WTC11 (cell line): ENCODE data around the gene ARL6. TPM values are rescaled to one million over a fixed set of nuclear protein-coding genes. Genes with fewer than 3 reads are reported as not detected.
A peak's percentile ranks its signal among the peaks of the same experiment; 100 is the strongest.

Experiments
- ATAC-seq: fragments of 200-7000 bp; cut with Tn5 transposase; 2 replicates; pipeline ENCODE4 v1.10.0; 2021; ENCODE audit warnings: mild to moderate bottlenecking, moderate library complexity
- CTCF ChIA-PET: fragments of 300-600 bp; sonication (Branson Sonifier 250); formaldehyde crosslinking; loops from one replicate; lab custom pipeline; 2021; ENCODE audit warnings: antibody characterized with exemption; lab: Charles Lee
- POLR2A ChIA-PET: fragments of 350-600 bp; sonication (Branson Sonifier 250); formaldehyde crosslinking; loops from one replicate; lab custom pipeline; 2021; ENCODE audit warnings: antibody characterized with exemption; lab: Charles Lee
- DNase-seq: peaks from one replicate; pipeline ENCODE4 v3.0.0; 2021; ENCODE audit warnings: low spot score
- H3K27ac Mint-ChIP-seq: 2 replicates; pipeline ENCODE4 v1.8.0; 2021; ENCODE audit warnings: mixed read lengths
- H3K27me3 Mint-ChIP-seq: 2 replicates; pipeline ENCODE4 v1.8.0; 2021; ENCODE audit warnings: low read depth, mild to moderate bottlenecking, moderate library complexity, mixed read lengths
- H3K36me3 Mint-ChIP-seq: 2 replicates; pipeline ENCODE4 v1.8.0; 2021; ENCODE audit warnings: mixed read lengths
- H3K4me1 Mint-ChIP-seq: 2 replicates; pipeline ENCODE4 v1.8.0; 2022; ENCODE audit warnings: mixed read lengths
- H3K4me3 Mint-ChIP-seq: 2 replicates; pipeline ENCODE4 v1.8.0; 2021; ENCODE audit warnings: mild to moderate bottlenecking, moderate library complexity, mixed read lengths
- H3K9me3 Mint-ChIP-seq: 2 replicates; pipeline ENCODE4 v1.8.0; 2021; ENCODE audit warnings: mixed read lengths
- ELF4 ChIP-seq: sonication (generic); formaldehyde crosslinking; IDR thresholded peaks from 2 replicates; pipeline ENCODE4 v1.8.1; 2022; ENCODE audit warnings: low read depth, mild to moderate bottlenecking, moderate library complexity, missing genetic modification reagents
- ETV6 ChIP-seq: sonication (generic); formaldehyde crosslinking; IDR thresholded peaks from 2 replicates; pipeline ENCODE4 v1.8.1; 2022; ENCODE audit warnings: mild to moderate bottlenecking, missing genetic modification reagents
- JUN ChIP-seq: sonication (generic); formaldehyde crosslinking; IDR thresholded peaks from 2 replicates; pipeline ENCODE4 v1.8.0; 2023; ENCODE audit warnings: mild to moderate bottlenecking, missing genetic modification reagents
- KAT7 ChIP-seq: sonication (generic); formaldehyde crosslinking; IDR thresholded peaks from 2 replicates; pipeline ENCODE4 v1.8.1; 2023; ENCODE audit warnings: missing genetic modification reagents, mild to moderate bottlenecking, borderline replicate concordance
- NR2C2 ChIP-seq: sonication (generic); formaldehyde crosslinking; IDR thresholded peaks from 2 replicates; pipeline ENCODE4 v1.8.0; 2022; ENCODE audit warnings: mild to moderate bottlenecking, missing genetic modification reagents
- NR3C1 ChIP-seq: sonication (generic); formaldehyde crosslinking; conservative IDR thresholded peaks from 2 replicates; pipeline ENCODE4 v1.8.1; 2023; ENCODE audit warnings: low read depth, mild to moderate bottlenecking, missing genetic modification reagents
- PRRX2 ChIP-seq: fragments of 250-450 bp; sonication (Bioruptor Pico); IDR thresholded peaks from 2 replicates; pipeline ENCODE4 v1.8.0; 2021; ENCODE audit warnings: mild to moderate bottlenecking
- RORB ChIP-seq: fragments of 250-450 bp; sonication (Bioruptor Pico); IDR thresholded peaks from 2 replicates; pipeline ENCODE4 v1.9.0; 2021; ENCODE audit warnings: mild to moderate bottlenecking
- ZNF121 ChIP-seq: sonication (generic); formaldehyde crosslinking; IDR thresholded peaks from 2 replicates; pipeline ENCODE4 v1.8.0; 2023; ENCODE audit warnings: missing genetic modification reagents
- ZNF263 ChIP-seq: sonication (generic); formaldehyde crosslinking; IDR thresholded peaks from 2 replicates; pipeline ENCODE4 v1.8.1; 2022; ENCODE audit warnings: low read depth, mild to moderate bottlenecking, moderate library complexity, missing genetic modification reagents
- ZNF317 ChIP-seq: sonication (generic); formaldehyde crosslinking; IDR thresholded peaks from 2 replicates; pipeline ENCODE4 v1.8.1; 2023; ENCODE audit warnings: low read depth, mild to moderate bottlenecking, moderate library complexity, missing genetic modification reagents, borderline replicate concordance
- ZNF671 ChIP-seq: fragments of 250-450 bp; sonication (Bioruptor Pico); IDR thresholded peaks from 2 replicates; pipeline ENCODE4 v1.8.0; 2021; ENCODE audit warnings: mild to moderate bottlenecking
- total RNA-seq: library from RNA; stranded (reverse); gene quantifications from 3 replicates; pipeline ENCODE4 v1.2.3, GENCODE V29; 2021
- TF ChIP-seq, protein P1 (sequence below): sonication (generic); formaldehyde crosslinking; IDR thresholded peaks from 2 replicates; pipeline ENCODE4 v1.8.1; 2022; ENCODE audit warnings: low read depth, missing genetic modification reagents, borderline replicate concordance
- TF ChIP-seq, protein P2 (sequence below): fragments of 250-450 bp; sonication (Bioruptor Pico); conservative IDR thresholded peaks from 2 replicates; pipeline ENCODE4 v1.9.0; 2021; ENCODE audit warnings: mild to moderate bottlenecking
- TF ChIP-seq, protein P3 (sequence below): sonication (generic); formaldehyde crosslinking; IDR thresholded peaks from 2 replicates; pipeline ENCODE4 v1.8.1; 2022; ENCODE audit warnings: low read depth, mild to moderate bottlenecking, moderate library complexity, missing genetic modification reagents, borderline replicate concordance
- TF ChIP-seq, protein P4 (sequence below): sonication (generic); formaldehyde crosslinking; IDR thresholded peaks from 2 replicates; pipeline ENCODE4 v1.8.0; 2022; ENCODE audit warnings: mild to moderate bottlenecking, missing genetic modification reagents
- TF ChIP-seq, protein P5 (sequence below): sonication (generic); formaldehyde crosslinking; IDR thresholded peaks from 2 replicates; pipeline ENCODE4 v1.8.0; 2023; ENCODE audit warnings: missing genetic modification reagents
- TF ChIP-seq, protein P6 (sequence below): sonication (generic); formaldehyde crosslinking; IDR thresholded peaks from 2 replicates; pipeline ENCODE4 v1.8.1; 2023; ENCODE audit warnings: mild to moderate bottlenecking, missing genetic modification reagents, borderline replicate concordance
- TF ChIP-seq, protein P7 (sequence below): sonication (generic); formaldehyde crosslinking; IDR thresholded peaks from 2 replicates; pipeline ENCODE4 v1.8.1; 2023; ENCODE audit warnings: mild to moderate bottlenecking, moderate library complexity, missing genetic modification reagents

Gene ARL6
- total RNA-seq, 1 experiment from 2014 or later, result 6.8 TPM

DNA sequence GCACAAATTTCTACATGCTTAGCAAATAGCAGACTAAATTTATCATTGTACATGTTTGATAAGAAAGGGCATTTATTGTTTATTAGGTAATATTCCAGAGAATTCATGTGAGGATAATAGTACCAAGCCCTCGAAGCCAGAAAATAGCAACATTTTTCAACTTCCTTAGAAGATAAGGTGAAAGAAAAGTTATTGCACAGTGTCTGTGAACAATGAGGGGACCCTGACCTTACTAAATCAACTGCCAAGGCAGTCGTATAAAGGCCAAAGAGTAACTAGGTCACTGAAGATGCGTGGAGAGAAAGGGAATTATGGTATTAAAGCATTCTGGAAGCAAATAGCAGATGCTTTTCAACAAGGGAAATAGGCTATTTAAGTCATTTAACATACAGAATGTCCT lies 20.3 kb upstream of the ARL6 start (continued):
- TF ChIP-seq, protein P1, sequence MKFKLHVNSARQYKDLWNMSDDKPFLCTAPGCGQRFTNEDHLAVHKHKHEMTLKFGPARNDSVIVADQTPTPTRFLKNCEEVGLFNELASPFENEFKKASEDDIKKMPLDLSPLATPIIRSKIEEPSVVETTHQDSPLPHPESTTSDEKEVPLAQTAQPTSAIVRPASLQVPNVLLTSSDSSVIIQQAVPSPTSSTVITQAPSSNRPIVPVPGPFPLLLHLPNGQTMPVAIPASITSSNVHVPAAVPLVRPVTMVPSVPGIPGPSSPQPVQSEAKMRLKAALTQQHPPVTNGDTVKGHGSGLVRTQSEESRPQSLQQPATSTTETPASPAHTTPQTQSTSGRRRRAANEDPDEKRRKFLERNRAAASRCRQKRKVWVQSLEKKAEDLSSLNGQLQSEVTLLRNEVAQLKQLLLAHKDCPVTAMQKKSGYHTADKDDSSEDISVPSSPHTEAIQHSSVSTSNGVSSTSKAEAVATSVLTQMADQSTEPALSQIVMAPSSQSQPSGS (CRISPR knock-in tag), result no peak
- TF ChIP-seq, protein P2, sequence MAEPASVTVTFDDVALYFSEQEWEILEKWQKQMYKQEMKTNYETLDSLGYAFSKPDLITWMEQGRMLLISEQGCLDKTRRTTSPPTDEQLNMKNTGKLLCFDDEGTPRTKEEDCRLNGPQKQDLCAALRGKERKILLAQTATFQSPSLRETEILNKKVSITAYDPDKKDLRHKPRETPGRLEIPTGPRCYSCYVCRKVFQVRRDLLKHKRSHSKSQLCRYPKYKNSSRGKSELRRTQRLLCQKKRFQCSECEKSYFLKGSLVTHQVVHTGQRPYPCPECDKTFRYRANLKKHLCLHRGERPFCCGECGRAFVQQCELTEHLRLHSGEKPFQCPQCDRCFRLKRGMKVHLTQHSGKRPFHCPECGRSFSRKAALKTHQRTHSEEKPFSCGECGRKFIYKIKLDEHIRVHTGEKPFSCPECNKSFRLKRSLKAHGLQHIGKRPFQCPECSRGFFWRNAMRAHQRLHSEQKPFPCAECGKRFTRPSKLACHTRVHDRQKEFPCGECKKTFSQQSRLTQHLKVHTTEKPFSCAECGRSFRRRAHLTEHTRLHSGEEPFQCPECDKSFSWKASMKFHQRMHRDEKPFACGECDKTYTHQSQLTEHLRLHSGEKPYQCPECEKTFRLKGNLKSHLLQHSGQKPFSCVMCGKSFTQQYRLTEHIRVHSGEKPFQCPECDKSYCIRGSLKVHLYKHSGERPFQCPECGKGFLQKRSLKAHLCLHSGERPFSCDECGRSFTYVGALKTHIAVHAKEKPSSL (CRISPR knock-in tag), result no peak
- TF ChIP-seq KAT7, result no peak
- TF ChIP-seq, all 79 proteins: peak for 0

DNA sequence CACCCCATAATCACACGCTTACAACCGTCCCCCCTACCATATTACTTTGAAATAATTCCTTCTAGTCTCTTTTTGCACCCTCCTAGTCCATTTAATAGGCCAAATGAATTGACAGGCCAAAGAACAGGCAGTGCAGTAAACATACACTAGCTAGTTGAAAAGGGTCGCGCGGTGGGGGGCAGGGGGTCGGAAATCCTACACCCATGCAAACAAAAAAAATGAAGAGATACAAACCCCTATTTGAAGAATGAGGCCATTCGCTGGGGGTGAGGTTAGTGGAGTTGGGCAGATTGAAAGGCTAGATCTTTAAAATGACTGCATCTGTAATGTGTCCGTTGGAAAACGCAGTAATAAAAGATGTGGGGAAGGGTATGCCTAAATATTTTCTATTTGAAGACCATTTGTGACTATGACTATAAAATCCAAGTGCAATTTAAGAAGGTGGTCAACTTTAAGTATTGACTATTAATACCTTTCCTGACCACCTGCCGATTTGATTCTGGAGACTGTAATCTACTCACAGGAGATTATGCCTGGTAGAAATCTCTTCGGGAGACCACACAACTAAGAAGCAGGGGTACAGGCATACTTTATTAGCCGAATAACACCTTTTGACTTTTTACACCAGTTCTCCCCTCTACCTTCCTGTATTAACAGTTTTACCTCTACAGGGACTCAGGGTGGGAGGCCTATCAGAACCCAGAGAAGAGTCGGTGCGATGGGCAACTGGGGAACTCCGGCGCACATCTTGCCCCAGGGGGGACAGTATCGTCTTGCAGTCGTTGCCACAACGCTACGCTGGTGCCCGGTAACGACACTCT lies 762 bp upstream of the ARL6 start:
- no peak for ATAC-seq

DNA sequence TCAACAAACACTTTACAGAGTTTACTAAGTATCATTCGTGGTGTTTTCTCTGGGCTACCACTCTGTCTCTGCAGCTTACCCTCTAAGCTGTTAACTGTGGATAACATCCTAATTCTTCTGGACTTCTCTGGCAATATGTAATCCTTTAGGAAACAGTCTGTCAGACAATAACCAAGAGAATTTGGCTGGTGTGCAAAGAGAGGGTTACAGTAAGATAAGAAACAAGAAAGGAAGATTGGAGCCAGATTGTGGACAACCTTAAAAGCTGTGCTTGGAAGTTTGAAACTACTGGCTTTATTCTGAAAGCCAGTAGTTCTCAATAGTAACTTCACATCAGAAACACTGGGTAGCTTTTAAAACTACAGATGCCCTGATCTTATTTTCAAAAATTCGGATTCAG lies 778 bp downstream of the ARL6 start:
- ChIA-PET POLR2A (no interaction called here), CTCF (interaction anchor here (1.2 kb wide), 2 partner anchors 57 to 258 kb away, joined by 3 to 6 read pairs; no protein-coding TSS in a partner anchor)
- peaks cover 14% of the 10 kb centered on the region for H3K36me3 Mint-ChIP-seq
- no peaks in the 10 kb centered on the region for H3K27me3 Mint-ChIP-seq
- no peak overlapping the region for H3K27ac Mint-ChIP-seq
- DNase-seq (no peak), ATAC-seq (no peak)
- peak overlapping the region; percentile 97 for H3K4me3 Mint-ChIP-seq
- H3K9me3 Mint-ChIP-seq, result peaks cover 6% of the 10 kb centered on the region
- H3K4me1 Mint-ChIP-seq, result peaks cover 28% of the 10 kb centered on the region
- TF ChIP-seq, protein P3, sequence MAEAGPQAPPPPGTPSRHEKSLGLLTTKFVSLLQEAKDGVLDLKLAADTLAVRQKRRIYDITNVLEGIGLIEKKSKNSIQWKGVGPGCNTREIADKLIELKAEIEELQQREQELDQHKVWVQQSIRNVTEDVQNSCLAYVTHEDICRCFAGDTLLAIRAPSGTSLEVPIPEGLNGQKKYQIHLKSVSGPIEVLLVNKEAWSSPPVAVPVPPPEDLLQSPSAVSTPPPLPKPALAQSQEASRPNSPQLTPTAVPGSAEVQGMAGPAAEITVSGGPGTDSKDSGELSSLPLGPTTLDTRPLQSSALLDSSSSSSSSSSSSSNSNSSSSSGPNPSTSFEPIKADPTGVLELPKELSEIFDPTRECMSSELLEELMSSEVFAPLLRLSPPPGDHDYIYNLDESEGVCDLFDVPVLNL (CRISPR knock-in tag), result no peak
- no peak for TF ChIP-seq JUN (CRISPR knock-in tag)
- TF ChIP-seq PRRX2, result no peak
- TF ChIP-seq NR2C2 (CRISPR knock-in tag), result no peak
- TF ChIP-seq, protein P4, sequence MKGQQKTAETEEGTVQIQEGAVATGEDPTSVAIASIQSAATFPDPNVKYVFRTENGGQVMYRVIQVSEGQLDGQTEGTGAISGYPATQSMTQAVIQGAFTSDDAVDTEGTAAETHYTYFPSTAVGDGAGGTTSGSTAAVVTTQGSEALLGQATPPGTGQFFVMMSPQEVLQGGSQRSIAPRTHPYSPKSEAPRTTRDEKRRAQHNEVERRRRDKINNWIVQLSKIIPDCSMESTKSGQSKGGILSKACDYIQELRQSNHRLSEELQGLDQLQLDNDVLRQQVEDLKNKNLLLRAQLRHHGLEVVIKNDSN, result no peak
- no peak for TF ChIP-seq NR3C1 (CRISPR knock-in tag)
- TF ChIP-seq, protein P5, sequence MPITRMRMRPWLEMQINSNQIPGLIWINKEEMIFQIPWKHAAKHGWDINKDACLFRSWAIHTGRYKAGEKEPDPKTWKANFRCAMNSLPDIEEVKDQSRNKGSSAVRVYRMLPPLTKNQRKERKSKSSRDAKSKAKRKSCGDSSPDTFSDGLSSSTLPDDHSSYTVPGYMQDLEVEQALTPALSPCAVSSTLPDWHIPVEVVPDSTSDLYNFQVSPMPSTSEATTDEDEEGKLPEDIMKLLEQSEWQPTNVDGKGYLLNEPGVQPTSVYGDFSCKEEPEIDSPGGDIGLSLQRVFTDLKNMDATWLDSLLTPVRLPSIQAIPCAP (CRISPR knock-in tag), result no peak
- no peak for TF ChIP-seq ZNF317 (CRISPR knock-in tag)
- no peak for TF ChIP-seq ZNF671 (CRISPR knock-in tag)
- no peak for TF ChIP-seq RORB (CRISPR knock-in tag)
- no peak for TF ChIP-seq ELF4 (CRISPR knock-in tag)

More for the DNA sequence above, 762 bp upstream of the ARL6 start:
- H3K4me3 Mint-ChIP-seq, result peak overlapping the region; percentile 97
- peak; percentile 16 for DNase-seq
- ChIA-PET POLR2A (interaction anchor here (1.0 kb wide), 1 partner anchor 21 kb away, joined by 13 read pairs; no protein-coding TSS in a partner anchor), CTCF (interaction anchor here (1.0 to 1.2 kb wide), 5 partner anchors 11 to 260 kb away, joined by 3 to 7 read pairs (median 6); no protein-coding TSS in a partner anchor)
- no peaks in the 10 kb centered on the region for H3K9me3 Mint-ChIP-seq
- H3K36me3 Mint-ChIP-seq, result no peaks in the 10 kb centered on the region
- H3K27ac Mint-ChIP-seq, result peak overlapping the region; percentile 96
- TF ChIP-seq ZNF263 (CRISPR knock-in tag), result no peak
- no peak for TF ChIP-seq ZNF671 (CRISPR knock-in tag)
- TF ChIP-seq, protein P6, sequence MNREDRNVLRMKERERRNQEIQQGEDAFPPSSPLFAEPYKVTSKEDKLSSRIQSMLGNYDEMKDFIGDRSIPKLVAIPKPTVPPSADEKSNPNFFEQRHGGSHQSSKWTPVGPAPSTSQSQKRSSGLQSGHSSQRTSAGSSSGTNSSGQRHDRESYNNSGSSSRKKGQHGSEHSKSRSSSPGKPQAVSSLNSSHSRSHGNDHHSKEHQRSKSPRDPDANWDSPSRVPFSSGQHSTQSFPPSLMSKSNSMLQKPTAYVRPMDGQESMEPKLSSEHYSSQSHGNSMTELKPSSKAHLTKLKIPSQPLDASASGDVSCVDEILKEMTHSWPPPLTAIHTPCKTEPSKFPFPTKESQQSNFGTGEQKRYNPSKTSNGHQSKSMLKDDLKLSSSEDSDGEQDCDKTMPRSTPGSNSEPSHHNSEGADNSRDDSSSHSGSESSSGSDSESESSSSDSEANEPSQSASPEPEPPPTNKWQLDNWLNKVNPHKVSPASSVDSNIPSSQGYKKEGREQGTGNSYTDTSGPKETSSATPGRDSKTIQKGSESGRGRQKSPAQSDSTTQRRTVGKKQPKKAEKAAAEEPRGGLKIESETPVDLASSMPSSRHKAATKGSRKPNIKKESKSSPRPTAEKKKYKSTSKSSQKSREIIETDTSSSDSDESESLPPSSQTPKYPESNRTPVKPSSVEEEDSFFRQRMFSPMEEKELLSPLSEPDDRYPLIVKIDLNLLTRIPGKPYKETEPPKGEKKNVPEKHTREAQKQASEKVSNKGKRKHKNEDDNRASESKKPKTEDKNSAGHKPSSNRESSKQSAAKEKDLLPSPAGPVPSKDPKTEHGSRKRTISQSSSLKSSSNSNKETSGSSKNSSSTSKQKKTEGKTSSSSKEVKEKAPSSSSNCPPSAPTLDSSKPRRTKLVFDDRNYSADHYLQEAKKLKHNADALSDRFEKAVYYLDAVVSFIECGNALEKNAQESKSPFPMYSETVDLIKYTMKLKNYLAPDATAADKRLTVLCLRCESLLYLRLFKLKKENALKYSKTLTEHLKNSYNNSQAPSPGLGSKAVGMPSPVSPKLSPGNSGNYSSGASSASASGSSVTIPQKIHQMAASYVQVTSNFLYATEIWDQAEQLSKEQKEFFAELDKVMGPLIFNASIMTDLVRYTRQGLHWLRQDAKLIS (CRISPR knock-in tag), result no peak
- no peak for TF ChIP-seq ZNF121 (CRISPR knock-in tag)
- TF ChIP-seq, protein P7, sequence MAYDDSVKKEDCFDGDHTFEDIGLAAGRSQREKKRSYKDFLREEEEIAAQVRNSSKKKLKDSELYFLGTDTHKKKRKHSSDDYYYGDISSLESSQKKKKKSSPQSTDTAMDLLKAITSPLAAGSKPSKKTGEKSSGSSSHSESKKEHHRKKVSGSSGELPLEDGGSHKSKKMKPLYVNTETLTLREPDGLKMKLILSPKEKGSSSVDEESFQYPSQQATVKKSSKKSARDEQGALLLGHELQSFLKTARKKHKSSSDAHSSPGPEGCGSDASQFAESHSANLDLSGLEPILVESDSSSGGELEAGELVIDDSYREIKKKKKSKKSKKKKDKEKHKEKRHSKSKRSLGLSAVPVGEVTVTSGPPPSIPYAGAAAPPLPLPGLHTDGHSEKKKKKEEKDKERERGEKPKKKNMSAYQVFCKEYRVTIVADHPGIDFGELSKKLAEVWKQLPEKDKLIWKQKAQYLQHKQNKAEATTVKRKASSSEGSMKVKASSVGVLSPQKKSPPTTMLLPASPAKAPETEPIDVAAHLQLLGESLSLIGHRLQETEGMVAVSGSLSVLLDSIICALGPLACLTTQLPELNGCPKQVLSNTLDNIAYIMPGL (CRISPR knock-in tag), result no peak
- no peak for TF ChIP-seq ETV6
- TF ChIP-seq, all 79 proteins: peak for 0
- Mint-ChIP-seq H3K4me1 (peaks cover 28% of the 10 kb centered on the region), H3K27me3 (no peaks in the 10 kb centered on the region)
